ENCODE measurements around the gene GLIS2. TPM values are rescaled to one million over a fixed set of nuclear protein-coding genes. Genes with fewer than 3 reads are reported as not detected.

GLIS2 gene
- total RNA-seq, 1 experiment from 2014 or later, result 44.2 TPM

DNA sequence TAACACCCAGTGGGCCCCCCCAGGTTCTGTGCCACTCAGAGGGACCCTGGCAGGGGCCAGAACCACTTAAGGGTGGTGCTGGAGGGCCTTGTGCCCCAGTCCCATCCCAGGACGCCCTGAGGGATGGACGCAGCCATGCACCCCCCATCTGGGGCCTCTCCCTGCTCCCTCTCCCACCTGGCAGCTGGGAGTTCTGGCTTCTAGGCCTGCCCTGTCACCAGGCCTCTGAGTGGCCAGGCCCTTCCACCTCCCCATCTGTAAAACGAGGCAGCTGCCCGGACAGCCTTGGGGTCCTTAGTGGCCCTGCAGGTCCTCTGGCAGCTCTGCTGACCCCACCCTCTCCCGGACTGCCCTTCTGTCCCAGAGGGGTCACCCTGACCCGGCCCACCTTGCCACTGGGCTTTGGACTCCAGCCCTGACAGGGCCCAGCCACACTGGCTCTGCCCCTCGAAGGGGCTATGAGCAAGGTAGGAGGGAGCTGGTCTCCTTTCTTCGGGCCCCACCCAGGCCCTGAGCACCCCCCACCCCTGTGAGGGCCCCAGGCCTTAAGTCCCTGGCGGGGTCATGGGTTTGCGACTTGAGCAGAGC, 22.9 kb downstream of the GLIS2 start:
- H2AFZ ChIP-seq, result no peak overlapping the region
- no peak overlapping the region for H3K27ac ChIP-seq
- DNase-seq, result no peak
- H3K4me1 ChIP-seq (replicated peaks; ENCODE audit: insufficient read depth), result no peaks in the 10 kb centered on the region
- peaks cover 39% of the 10 kb centered on the region for H4K20me1 ChIP-seq (ENCODE audit: insufficient read depth)
- H3K4me3 ChIP-seq, result no peak overlapping the region
- peaks cover 7% of the 10 kb centered on the region; the same call in 1 of the 2 replicates for H3F3A ChIP-seq (ENCODE audit: insufficient read depth, low read depth)
- no TSS peak for BruUV-seq (replicated peaks)
- POLR2A ChIA-PET (ENCODE audit: unreplicated experiment), result no interaction called here
- H3K27me3 ChIP-seq (ENCODE audit: insufficient read depth, low read depth), result no peaks in the 10 kb centered on the region
- no peak overlapping the region for H3K4me2 ChIP-seq
- no peaks in the 10 kb centered on the region for H3K9me2 ChIP-seq (ENCODE audit: insufficient read depth)
- CTCF ChIA-PET, result interaction anchor here (0.6 to 1.4 kb wide), 3 partner anchors 30 to 187 kb away, joined by 3 to 7 read pairs (median 3); no protein-coding TSS in a partner anchor
- TF ChIP-seq, protein P1, sequence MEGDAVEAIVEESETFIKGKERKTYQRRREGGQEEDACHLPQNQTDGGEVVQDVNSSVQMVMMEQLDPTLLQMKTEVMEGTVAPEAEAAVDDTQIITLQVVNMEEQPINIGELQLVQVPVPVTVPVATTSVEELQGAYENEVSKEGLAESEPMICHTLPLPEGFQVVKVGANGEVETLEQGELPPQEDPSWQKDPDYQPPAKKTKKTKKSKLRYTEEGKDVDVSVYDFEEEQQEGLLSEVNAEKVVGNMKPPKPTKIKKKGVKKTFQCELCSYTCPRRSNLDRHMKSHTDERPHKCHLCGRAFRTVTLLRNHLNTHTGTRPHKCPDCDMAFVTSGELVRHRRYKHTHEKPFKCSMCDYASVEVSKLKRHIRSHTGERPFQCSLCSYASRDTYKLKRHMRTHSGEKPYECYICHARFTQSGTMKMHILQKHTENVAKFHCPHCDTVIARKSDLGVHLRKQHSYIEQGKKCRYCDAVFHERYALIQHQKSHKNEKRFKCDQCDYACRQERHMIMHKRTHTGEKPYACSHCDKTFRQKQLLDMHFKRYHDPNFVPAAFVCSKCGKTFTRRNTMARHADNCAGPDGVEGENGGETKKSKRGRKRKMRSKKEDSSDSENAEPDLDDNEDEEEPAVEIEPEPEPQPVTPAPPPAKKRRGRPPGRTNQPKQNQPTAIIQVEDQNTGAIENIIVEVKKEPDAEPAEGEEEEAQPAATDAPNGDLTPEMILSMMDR (conservative IDR thresholded peaks at IDR 0.05), result no peak
- TF ChIP-seq EZH2 (IDR thresholded peaks at IDR 0.05; ENCODE audit: low read depth), result no peak
- peaks cover 17% of the 10 kb centered on the region for H3K79me2 ChIP-seq (ENCODE audit: low read depth)
- no peaks in the 10 kb centered on the region for H3K36me3 ChIP-seq (ENCODE audit: low read depth)
- H3K9me3 ChIP-seq (ENCODE audit: insufficient read depth, low read depth), result no peaks in the 10 kb centered on the region
- intact Hi-C loops (cut with micrococcal nuclease; ENCODE audit: unreplicated experiment), result no loop called here

- Histone ChIP-seq H3K4me2 (no peak overlapping the region), H3K79me2 (ENCODE audit: low read depth) (peaks cover 20% of the 10 kb centered on the region), H3K4me3 (no peak overlapping the region), H3K27ac (no peak overlapping the region), H4K20me1 (ENCODE audit: insufficient read depth) (peaks cover 39% of the 10 kb centered on the region), H3K9me3 (ENCODE audit: insufficient read depth, low read depth) (no peaks in the 10 kb centered on the region), H3K27me3 (ENCODE audit: insufficient read depth, low read depth) (no peaks in the 10 kb centered on the region), H3K4me1 (replicated peaks; ENCODE audit: insufficient read depth) (no peaks in the 10 kb centered on the region), H3K9me2 (ENCODE audit: insufficient read depth) (no peaks in the 10 kb centered on the region), H3F3A (ENCODE audit: insufficient read depth, low read depth) (peaks cover 7% of the 10 kb centered on the region; the same call in 1 of the 2 replicates), H2AFZ (no peak overlapping the region), H3K36me3 (ENCODE audit: low read depth) (no peaks in the 10 kb centered on the region)
- ChIA-PET POLR2A (ENCODE audit: unreplicated experiment) (interaction anchor here (0.6 kb wide), 1 partner anchor 51 kb away, joined by 7 read pairs; no protein-coding TSS in a partner anchor), CTCF (interaction anchor here (0.6 to 1.4 kb wide), 3 partner anchors 29 to 187 kb away, joined by 3 to 7 read pairs (median 3); no protein-coding TSS in a partner anchor)
- TF ChIP-seq, protein P1 (conservative IDR thresholded peaks at IDR 0.05), result no peak
- TF ChIP-seq EZH2 (IDR thresholded peaks at IDR 0.05; ENCODE audit: low read depth), result no peak
- no peak for DNase-seq
- BruUV-seq (replicated peaks), result no TSS peak
- intact Hi-C loops (cut with micrococcal nuclease; ENCODE audit: unreplicated experiment), result no loop called here
Measured at GRCh38 chr16:4339455-4339854, 23.6 kb downstream of the GLIS2 start.

- no peak for DNase-seq
- Histone ChIP-seq H3K4me1 (replicated peaks; ENCODE audit: insufficient read depth) (no peaks in the 10 kb centered on the region), H3K79me2 (ENCODE audit: low read depth) (peaks cover 20% of the 10 kb centered on the region), H2AFZ (no peak overlapping the region), H3K27me3 (ENCODE audit: insufficient read depth, low read depth) (no peaks in the 10 kb centered on the region), H3K27ac (no peak overlapping the region), H3K9me2 (ENCODE audit: insufficient read depth) (no peaks in the 10 kb centered on the region), H3K9me3 (ENCODE audit: insufficient read depth, low read depth) (no peaks in the 10 kb centered on the region), H3K4me2 (no peak overlapping the region), H3K36me3 (ENCODE audit: low read depth) (no peaks in the 10 kb centered on the region), H3F3A (ENCODE audit: insufficient read depth, low read depth) (peaks cover 8% of the 10 kb centered on the region; the same call in 1 of the 2 replicates), H4K20me1 (ENCODE audit: insufficient read depth) (peaks cover 36% of the 10 kb centered on the region), H3K4me3 (no peak overlapping the region)
- BruUV-seq (replicated peaks), result no TSS peak
- ChIA-PET CTCF (interaction anchor here (1.4 to 1.6 kb wide), 2 partner anchors 50 to 66 kb away, joined by 3 to 9 read pairs; no protein-coding TSS in a partner anchor), POLR2A (ENCODE audit: unreplicated experiment) (interaction anchor here (0.5 to 0.6 kb wide), 2 partner anchors 32 to 51 kb away, joined by 3 to 7 read pairs; no protein-coding TSS in a partner anchor)
- TF ChIP-seq, protein P1 (conservative IDR thresholded peaks at IDR 0.05), result no peak
- no peak for TF ChIP-seq EZH2 (IDR thresholded peaks at IDR 0.05; ENCODE audit: low read depth)
- intact Hi-C loops (cut with micrococcal nuclease; ENCODE audit: unreplicated experiment), result no loop called here
Measured at GRCh38 chr16:4339909-4340308, 24.0 kb downstream of the GLIS2 start.

Measured in PC-9 (cell line).